MG63 (cell line): ENCODE data around the gene MMUT. TPM values are rescaled to one million over a fixed set of nuclear protein-coding genes. Genes with fewer than 3 reads are reported as not detected.

ENCODE experiments used
- total RNA-seq: library from RNA; depleted of rRNA; stranded (reverse); fragments of >200 nt; shearing (Covaris generic); gene quantifications from 2 replicates; pipeline ENCODE4 v1.2.3, GENCODE V29; 2014; ENCODE audit warnings: low replicate concordance; rRNA removed

MMUT gene
- total RNA-seq, 1 experiment from 2014 or later = 13.0 TPM

Other genes with a start within 250 kb of the MMUT start
- gene CENPQ, start 117 bp upstream of the MMUT start, total RNA-seq = 12.0 and 12.5 TPM in 2 replicates
- gene GLYATL3, start 36.7 kb upstream of the MMUT start, total RNA-seq = 1.6 TPM in 1 of 2 replicates, not detected in the other
- gene C6orf141, start 87.4 kb upstream of the MMUT start, total RNA-seq = 0.63 and 1.1 TPM in 2 replicates
- gene RHAG, start 173.6 kb upstream of the MMUT start, total RNA-seq = not detected in 2 replicates